H9 (cell line): ENCODE results near the gene LEF1. TPM values are rescaled to one million over a fixed set of nuclear protein-coding genes. Genes with fewer than 3 reads are reported as not detected.

Experiments
- DNase-seq: peaks from one replicate; pipeline ENCODE4 v3.0.0-alpha.2; 2017
- H2AFZ ChIP-seq: one replicate; pipeline ENCODE4 v1.6.1; 2013; ENCODE audit warnings: mild to moderate bottlenecking, low read length, control low read depth, moderate library complexity
- H2AK5ac ChIP-seq: 2 replicates; pipeline ENCODE4 v1.6.1; 2013; ENCODE audit warnings: low read length, control low read depth, mixed read lengths; ENCODE audit not compliant: insufficient read length
- H2BK120ac ChIP-seq: one replicate; pipeline ENCODE4 v1.6.1; 2013; ENCODE audit warnings: low read depth, mild to moderate bottlenecking, low read length, control low read depth, inconsistent platforms; ENCODE audit not compliant: poor library complexity, severe bottlenecking
- H2BK12ac ChIP-seq: 2 replicates; pipeline ENCODE4 v1.6.1; 2013; ENCODE audit warnings: low read length, control low read depth, mixed read lengths, low read depth; ENCODE audit not compliant: insufficient read length
- H2BK15ac ChIP-seq: 2 replicates; pipeline ENCODE4 v1.6.1; 2013; ENCODE audit warnings: low read depth, low read length, control low read depth
- H2BK20ac ChIP-seq: one replicate; pipeline ENCODE4 v1.6.1; 2013; ENCODE audit warnings: low read depth, mild to moderate bottlenecking, low read length, control low read depth, inconsistent platforms; ENCODE audit not compliant: poor library complexity, severe bottlenecking
- H2BK5ac ChIP-seq: 2 replicates; pipeline ENCODE4 v1.6.1; 2013; ENCODE audit warnings: low read length, control low read depth, mixed read lengths; ENCODE audit not compliant: insufficient read length
- H3K14ac ChIP-seq: 2 replicates; pipeline ENCODE4 v1.6.1; 2013; ENCODE audit warnings: low read length, control low read depth; ENCODE audit not compliant: insufficient read depth
- H3K18ac ChIP-seq: 2 replicates; pipeline ENCODE4 v1.6.1; 2013; ENCODE audit warnings: low read depth, mild to moderate bottlenecking, mixed read lengths, low read length, control low read depth; ENCODE audit not compliant: insufficient read length
- H3K23ac ChIP-seq: 2 replicates; pipeline ENCODE4 v1.6.1; 2013; ENCODE audit warnings: low read length, control low read depth, mixed read lengths, low read depth; ENCODE audit not compliant: insufficient read length
- H3K23me2 ChIP-seq: 2 replicates; pipeline ENCODE4 v1.6.1; 2013; ENCODE audit warnings: low read depth, mild to moderate bottlenecking, mixed read lengths, low read length, control low read depth; ENCODE audit not compliant: insufficient read length, poor library complexity, severe bottlenecking
- H3K27ac ChIP-seq: 2 replicates; pipeline ENCODE4 v1.5.1; 2013; ENCODE audit warnings: low read length, control low read depth, mixed read lengths, low read depth; ENCODE audit not compliant: insufficient read length
- H3K27me3 ChIP-seq: 2 replicates; pipeline ENCODE4 v1.6.1; 2013; ENCODE audit warnings: low read length, control low read depth, inconsistent platforms; ENCODE audit not compliant: insufficient read depth
- H3K4ac ChIP-seq: 2 replicates; pipeline ENCODE4 v1.6.1; 2013; ENCODE audit warnings: low read depth, mild to moderate bottlenecking, control low read depth, inconsistent platforms, low read length, moderate library complexity
- H3K4me1 ChIP-seq: 2 replicates; pipeline ENCODE4 v1.6.1; 2013; ENCODE audit warnings: low read length, control low read depth, inconsistent platforms; ENCODE audit not compliant: insufficient read depth
- H3K4me2 ChIP-seq: 2 replicates; pipeline ENCODE4 v1.6.1; 2013; ENCODE audit warnings: low read length, control low read depth, mixed read lengths; ENCODE audit not compliant: insufficient read length, insufficient read depth
- H3K56ac ChIP-seq: 2 replicates; pipeline ENCODE4 v1.6.1; 2013; ENCODE audit warnings: low read depth, mild to moderate bottlenecking, mixed read lengths, low read length, control low read depth; ENCODE audit not compliant: insufficient read length
- H3K79me1 ChIP-seq: 2 replicates; pipeline ENCODE4 v1.6.1; 2013; ENCODE audit warnings: low read depth, mild to moderate bottlenecking, moderate library complexity, low read length, control low read depth, inconsistent platforms; ENCODE audit not compliant: insufficient read depth, poor library complexity, severe bottlenecking
- H3K79me2 ChIP-seq: 2 replicates; pipeline ENCODE4 v1.6.1; 2013; ENCODE audit warnings: low read length, control low read depth, inconsistent platforms; ENCODE audit not compliant: insufficient read depth
- H3K9ac ChIP-seq: 2 replicates; pipeline ENCODE4 v1.6.1; 2013; ENCODE audit warnings: low read length, control low read depth, mixed read lengths; ENCODE audit not compliant: insufficient read length; ENCODE audit errors: extremely low read depth
- H3K9me3 ChIP-seq: one replicate; pipeline ENCODE4 v1.6.1; 2013; ENCODE audit warnings: low read depth, low read length, inconsistent platforms; ENCODE audit not compliant: control insufficient read depth
- H3T11ph ChIP-seq: one replicate; pipeline ENCODE4 v1.6.1; 2013; ENCODE audit warnings: mild to moderate bottlenecking, low read length, control low read depth, inconsistent platforms
- H4K20me1 ChIP-seq: one replicate; pipeline ENCODE4 v1.6.1; 2013; ENCODE audit not compliant: control insufficient read depth, insufficient read length, insufficient read depth
- H4K5ac ChIP-seq: 2 replicates; pipeline ENCODE4 v1.6.1; 2013; ENCODE audit warnings: low read depth, mild to moderate bottlenecking, mixed read lengths, low read length, control low read depth; ENCODE audit not compliant: insufficient read length
- H4K8ac ChIP-seq: replicated peaks from 2 replicates; pipeline ENCODE4 v1.6.1; 2013; ENCODE audit warnings: low read length, control low read depth, mixed read lengths, low read depth; ENCODE audit not compliant: insufficient read length
- H4K91ac ChIP-seq: 2 replicates; pipeline ENCODE4 v1.6.1; 2013; ENCODE audit warnings: low read depth, mild to moderate bottlenecking, moderate library complexity, mixed read lengths, low read length, control low read depth; ENCODE audit not compliant: insufficient read length
- H3K27ac Mint-ChIP-seq, 3 experiments: 2 replicates in 2 of 3; 3 replicates in 1 of 3; pipeline ENCODE4 v1.8.0; 2020 to 2021; ENCODE audit warnings: mixed read lengths in 3 of 3, mild to moderate bottlenecking in 1 of 3, moderate library complexity in 1 of 3
- H3K27me3 Mint-ChIP-seq: 2 replicates; pipeline ENCODE4 v1.8.0; 2021; ENCODE audit warnings: low read depth, mild to moderate bottlenecking, moderate library complexity, mixed read lengths
- H3K36me3 Mint-ChIP-seq, 3 experiments: 2 replicates in 2 of 3; 3 replicates in 1 of 3; pipeline ENCODE4 v1.8.0; 2020 to 2021; ENCODE audit warnings: low read depth in 3 of 3, mixed read lengths in 3 of 3; ENCODE audit not compliant: insufficient read depth in 1 of 3
- H3K4me1 Mint-ChIP-seq, 2 experiments: 2 replicates each; pipeline ENCODE4 v1.8.0; 2020; ENCODE audit warnings: mixed read lengths in 2 of 2
- H3K4me3 Mint-ChIP-seq, 2 experiments: 2 replicates in 1 of 2; 3 replicates in 1 of 2; pipeline ENCODE4 v1.8.0; 2020 to 2021; ENCODE audit warnings: mild to moderate bottlenecking in 2 of 2, mixed read lengths in 2 of 2, moderate library complexity in 1 of 2
- H3K9me3 Mint-ChIP-seq, 2 experiments: 2 replicates in 1 of 2; 3 replicates in 1 of 2; pipeline ENCODE4 v1.8.0; 2020; ENCODE audit warnings: mild to moderate bottlenecking in 2 of 2, mixed read lengths in 2 of 2, moderate library complexity in 1 of 2
- WGBS: extraction: QIAGEN DNeasy Blood & Tissue Kit; methylation state at CpG from one replicate; pipeline ENCODE4 v1.1.7; 2013; ENCODE audit warnings: missing lambda C conversion rate, low lambda C conversion rate, mixed read lengths; ENCODE audit not compliant: insufficient read length; ENCODE audit errors: extremely low coverage; 5-methylcytosine and 5-hydroxymethylcytosine counted together
- total RNA-seq: library from RNA; stranded (reverse); gene quantifications from 2 replicates; pipeline ENCODE4 v1.2.1, GENCODE V29; 2021
- TF ChIP-seq, protein P1 (sequence below): fragments of 200-600 bp; sonication (generic); conservative IDR thresholded peaks from 3 replicates; pipeline ENCODE4 v1.8.0; 2021; ENCODE audit warnings: antibody characterized with exemption, mild to moderate bottlenecking

Gene LEF1
- total RNA-seq, 1 experiment from 2014 or later = 2.5 TPM

DNA sequence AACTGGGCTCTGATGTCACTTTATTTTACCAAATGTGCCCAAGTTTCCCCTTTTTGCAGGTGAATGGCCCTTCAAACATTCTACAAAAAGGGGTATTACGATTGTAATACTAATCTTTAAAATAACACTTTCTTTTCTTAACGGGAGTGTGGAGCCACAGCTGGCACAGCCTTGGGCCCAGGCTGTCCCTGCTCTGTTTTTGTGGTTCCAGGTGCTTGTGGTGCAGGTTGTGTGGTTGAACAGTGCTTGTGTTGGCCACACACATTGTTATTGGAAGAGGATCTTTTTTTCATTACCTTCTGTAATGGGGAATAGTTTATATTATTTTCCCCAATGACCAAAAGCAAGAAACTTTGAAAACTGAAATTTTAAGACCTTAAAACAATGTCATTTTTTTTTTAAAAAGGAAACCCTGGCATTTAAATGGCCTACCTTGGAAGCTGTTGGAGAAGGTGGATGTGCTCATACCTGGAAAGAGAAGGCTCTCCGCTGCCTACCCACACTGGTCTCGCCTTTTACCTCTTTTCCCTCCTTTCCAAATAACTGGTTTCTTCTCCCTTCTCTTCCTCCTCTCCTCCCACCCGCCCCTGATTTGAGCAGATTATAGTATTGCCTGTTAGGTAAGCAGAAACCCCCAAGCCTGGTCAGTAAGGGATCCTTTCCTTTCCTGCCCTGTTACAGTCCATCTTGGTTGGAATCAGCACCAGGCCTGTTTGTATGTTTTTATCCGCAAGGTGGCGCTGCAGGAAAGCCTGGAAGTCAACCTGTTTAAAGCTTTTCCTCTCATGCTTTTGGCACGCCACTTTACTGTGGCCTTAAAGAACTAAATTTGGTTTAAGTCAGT, 150.5 kb downstream of the LEF1 start:
- Histone ChIP-seq H3K9ac (no peak overlapping the region), H3K18ac (no peak overlapping the region)
- no CpG with 5 or more reads among the region's 8 CpGs for WGBS

More for the DNA sequence above, 150.5 kb downstream of the LEF1 start:
- H3K27ac ChIP-seq = no peak overlapping the region
- H2AK5ac ChIP-seq = no peak overlapping the region
- no peak overlapping the region for H3K4me3 Mint-ChIP-seq
- no peaks in the 10 kb centered on the region for H3K27me3 Mint-ChIP-seq
- H2BK12ac ChIP-seq = no peak overlapping the region
- H2BK5ac ChIP-seq = no peak overlapping the region
- no peaks in the 10 kb centered on the region for H3K79me1 ChIP-seq
- H3K79me2 ChIP-seq = no peaks in the 10 kb centered on the region
- H2BK15ac ChIP-seq = no peak overlapping the region
- no peaks in the 10 kb centered on the region for H3K9me3 ChIP-seq
- H3K4me1 ChIP-seq = no peaks in the 10 kb centered on the region
- no peak overlapping the region for H3K14ac ChIP-seq
- H4K8ac ChIP-seq = no peak overlapping the region
- H3K23ac ChIP-seq = no peak overlapping the region
- H3K27me3 ChIP-seq = no peaks in the 10 kb centered on the region
- H2BK20ac ChIP-seq = no peak overlapping the region
- peaks cover 3 to 6% of the 10 kb centered on the region in 2 experiments; a peak in 3 of 4 replicates for H3K4me1 Mint-ChIP-seq
- no peak overlapping the region for H2BK120ac ChIP-seq
- no peak overlapping the region for H3K4ac ChIP-seq
- no peaks in the 10 kb centered on the region for H3K9me3 Mint-ChIP-seq
- H3K36me3 Mint-ChIP-seq = peaks cover 29 to 61% (median 41%) of the 10 kb centered on the region in 3 experiments
- no peak overlapping the region for H2AFZ ChIP-seq
- H4K20me1 ChIP-seq = no peaks in the 10 kb centered on the region
- no peak overlapping the region for H4K5ac ChIP-seq
- peak overlapping the region in 1 of 3 experiments; percentile 45; a peak in 1 of 7 replicates for H3K27ac Mint-ChIP-seq
- DNase-seq = peak; percentile 76
- TF ChIP-seq, protein P1, sequence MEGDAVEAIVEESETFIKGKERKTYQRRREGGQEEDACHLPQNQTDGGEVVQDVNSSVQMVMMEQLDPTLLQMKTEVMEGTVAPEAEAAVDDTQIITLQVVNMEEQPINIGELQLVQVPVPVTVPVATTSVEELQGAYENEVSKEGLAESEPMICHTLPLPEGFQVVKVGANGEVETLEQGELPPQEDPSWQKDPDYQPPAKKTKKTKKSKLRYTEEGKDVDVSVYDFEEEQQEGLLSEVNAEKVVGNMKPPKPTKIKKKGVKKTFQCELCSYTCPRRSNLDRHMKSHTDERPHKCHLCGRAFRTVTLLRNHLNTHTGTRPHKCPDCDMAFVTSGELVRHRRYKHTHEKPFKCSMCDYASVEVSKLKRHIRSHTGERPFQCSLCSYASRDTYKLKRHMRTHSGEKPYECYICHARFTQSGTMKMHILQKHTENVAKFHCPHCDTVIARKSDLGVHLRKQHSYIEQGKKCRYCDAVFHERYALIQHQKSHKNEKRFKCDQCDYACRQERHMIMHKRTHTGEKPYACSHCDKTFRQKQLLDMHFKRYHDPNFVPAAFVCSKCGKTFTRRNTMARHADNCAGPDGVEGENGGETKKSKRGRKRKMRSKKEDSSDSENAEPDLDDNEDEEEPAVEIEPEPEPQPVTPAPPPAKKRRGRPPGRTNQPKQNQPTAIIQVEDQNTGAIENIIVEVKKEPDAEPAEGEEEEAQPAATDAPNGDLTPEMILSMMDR = peak; percentile 90
- no peak overlapping the region for H3T11ph ChIP-seq
- H3K4me2 ChIP-seq = no peak overlapping the region
- no peaks in the 10 kb centered on the region for H3K23me2 ChIP-seq
- H3K56ac ChIP-seq = no peak overlapping the region
- no peak overlapping the region for H4K91ac ChIP-seq
